ENCODE results near the gene IGFLR1.
A peak's percentile ranks its signal among the peaks of the same experiment; 100 is the strongest.
"Not testable (repeated sequence)": the region's sequence is repeated elsewhere in the genome, so short reads cannot be mapped to it uniquely, and the experiment has no call there.

The IGFLR1 gene

GRCh38 chr19:35704218-35704617, 38.0 kb downstream of the IGFLR1 start, which contains the start of gene ZBTB32:
Gene ZBTB32 (plus strand): TSS chr19:35704558. CDS start chr19:35714627, 10,069 bp downstream.
- no peak for DNase-seq

- DNase-seq: no peak
These were observed 38.9 kb downstream of the IGFLR1 start for GRCh38 chr19:35703343-35703742.

GRCh38 chr19:35702223-35703012, 39.8 kb downstream of the IGFLR1 start:
- DNase-seq: peak; percentile 93

- DNase-seq: no peak
These were observed 45.4 kb downstream of the IGFLR1 start for GRCh38 chr19:35696835-35697234.

GRCh38 chr19:35695895-35696422, 46.3 kb downstream of the IGFLR1 start:
- no peak for DNase-seq

GRCh38 chr19:35693835-35694599, 48.2 kb downstream of the IGFLR1 start:
- DNase-seq: peak; percentile 74

GRCh38 chr19:35693422-35693821, 48.8 kb downstream of the IGFLR1 start:
- no peak for DNase-seq

- DNase-seq: no peak
These were observed 50.2 kb downstream of the IGFLR1 start for GRCh38 chr19:35692010-35692409.

GRCh38 chr19:35691106-35691505, 51.1 kb downstream of the IGFLR1 start:
- DNase-seq: not testable (repeated sequence)

GRCh38 chr19:35689836-35690235, 52.4 kb downstream of the IGFLR1 start:
- no peak for DNase-seq

Measured in NCI-H187 treated with DMSO at 0.1 percent for 48 hours (cell line).